GM18498 (cell line): ENCODE data around the gene NDUFC1.

ENCODE experiments used
- ATAC-seq: cut with Tn5 transposase; IDR thresholded peaks from one replicate; pipeline ENCODE4 v1.9.1; 2021; ENCODE audit warnings: mild to moderate bottlenecking, moderate library complexity; ENCODE audit not compliant: unreplicated experiment

The NDUFC1 gene

GRCh38 chr4:139253046-139253445 is 49.2 kb downstream of the NDUFC1 start:
- ATAC-seq, result no peak

- ATAC-seq, result no peak
Observed at GRCh38 chr4:139247700-139248238, 54.5 kb downstream of the NDUFC1 start.

GRCh38 chr4:139247241-139247640 is 55.0 kb downstream of the NDUFC1 start:
- ATAC-seq, result no peak

- ATAC-seq, result no peak
Observed at GRCh38 chr4:139246166-139246565, 56.1 kb downstream of the NDUFC1 start.

- ATAC-seq, result no peak
Observed at GRCh38 chr4:139245590-139245989, 56.7 kb downstream of the NDUFC1 start.

- ATAC-seq, result peak; percentile 74
Observed at GRCh38 chr4:139243448-139244365, 58.6 kb downstream of the NDUFC1 start.

- no peak for ATAC-seq
Observed at GRCh38 chr4:139242511-139243051, 59.7 kb downstream of the NDUFC1 start.

- ATAC-seq, result no peak
Observed at GRCh38 chr4:139241784-139242151, 60.5 kb downstream of the NDUFC1 start.

- ATAC-seq, result no peak
Observed at GRCh38 chr4:139241086-139241783, 61.0 kb downstream of the NDUFC1 start.
